Kidney (tissue), 14 donors: ENCODE results near the gene XPA. TPM values are rescaled to one million over a fixed set of nuclear protein-coding genes. Genes with fewer than 3 reads are reported as not detected.

Experiments
- DNase-seq, 5 donors: peaks; one replicate each; pipeline ENCODE4 v3.0.0-alpha.2; 2013 to 2020
- FAIRE-seq: peaks from 2 replicates; lab custom pipeline; 2012; peaks lifted over from hg19 to GRCh38; lab: Jason Lieb, UNC
- H3K27ac ChIP-seq, 2 donors: one replicate each; pipeline ENCODE4 v1.7.0; 2013; ENCODE audit warnings: low read depth in 2 of 2, low read length in 2 of 2, inconsistent platforms in 1 of 2
- H3K27me3 ChIP-seq: one replicate; pipeline ENCODE4 v1.7.1; 2013; ENCODE audit warnings: low read length, inconsistent platforms; ENCODE audit not compliant: control insufficient read depth, insufficient read depth
- H3K36me3 ChIP-seq, 3 donors: one replicate each; pipeline versions ENCODE4 v1.7.0 to v1.7.1; 2013; ENCODE audit warnings: low read length in 3 of 3, control low read depth in 1 of 3, inconsistent platforms in 1 of 3; ENCODE audit not compliant: insufficient read depth in 3 of 3, control insufficient read depth in 2 of 3
- H3K4me1 ChIP-seq, 3 donors: one replicate each; pipeline versions ENCODE4 v1.7.0 to v1.7.1; 2013; ENCODE audit warnings: low read length in 3 of 3, inconsistent platforms in 1 of 3, low read depth in 1 of 3; ENCODE audit not compliant: control insufficient read depth in 2 of 3, insufficient read depth in 2 of 3
- H3K4me3 ChIP-seq, 3 donors: one replicate each; pipeline versions ENCODE4 v1.7.0 to v1.8.1; 2013; ENCODE audit warnings: low read length in 3 of 3, control low read depth in 1 of 3, inconsistent platforms in 1 of 3
- H3K9ac ChIP-seq, 3 donors: one replicate each; pipeline versions ENCODE4 v1.7.0 to v1.7.1; 2013; ENCODE audit warnings: low read length in 3 of 3, control low read depth in 1 of 3, inconsistent platforms in 1 of 3
- H3K9me3 ChIP-seq, 3 donors: one replicate each; pipeline versions ENCODE4 v1.7.0 to v1.7.1; 2013; ENCODE audit warnings: low read length in 3 of 3, control low read depth in 1 of 3, inconsistent platforms in 1 of 3; ENCODE audit not compliant: control insufficient read depth in 2 of 3, insufficient read depth in 1 of 3
- intact Hi-C: fragments of 100-400 bp; cut with DNase I; formaldehyde crosslinking; loops from one replicate; pipeline ENCODE4 v1.11.1; 2022
- polyA plus RNA-seq: library from polyadenylated mRNA; stranded (reverse); fragments of 350-450 nt; fragmentation: Illumina TruSeq; extraction: RNeasy Lipid Tissue Mini Kit (QIAGEN cat#74804); gene quantifications from one replicate; pipeline ENCODE4 v1.2.3, GENCODE V29; 2014; ENCODE audit warnings: low read depth, low replicate concordance; ENCODE audit not compliant: insufficient read depth
- total RNA-seq: library from RNA; stranded (reverse); fragmentation: NEBNext Ultra II Directional; extraction: Animal tissue kit (Norgen Biotek cat#: 25700); gene quantifications from one replicate; pipeline ENCODE4 v1.2.1, GENCODE V29; 2021
- TF ChIP-seq, protein P1 (sequence below): IDR thresholded peaks from 3 replicates; pipeline ENCODE4 v1.5.1; 2012; ENCODE audit warnings: mild to moderate bottlenecking, moderate library complexity, borderline replicate concordance; ENCODE audit not compliant: insufficient read depth; ENCODE audit errors: extremely low read depth
- donor health status: control.
- donor health status: control.
- donor health status: control.
- donor health status: control.
- donor health status: control.
- donor health status: DM: yes; HTN: yes; CAD: no.
- donor health status: Normal renal cell carcinoma (clear cell type).

Gene XPA
- total and polyA plus RNA-seq, 2 donors from 2014 or later, result 17.7 to 26.3 TPM

DNA sequence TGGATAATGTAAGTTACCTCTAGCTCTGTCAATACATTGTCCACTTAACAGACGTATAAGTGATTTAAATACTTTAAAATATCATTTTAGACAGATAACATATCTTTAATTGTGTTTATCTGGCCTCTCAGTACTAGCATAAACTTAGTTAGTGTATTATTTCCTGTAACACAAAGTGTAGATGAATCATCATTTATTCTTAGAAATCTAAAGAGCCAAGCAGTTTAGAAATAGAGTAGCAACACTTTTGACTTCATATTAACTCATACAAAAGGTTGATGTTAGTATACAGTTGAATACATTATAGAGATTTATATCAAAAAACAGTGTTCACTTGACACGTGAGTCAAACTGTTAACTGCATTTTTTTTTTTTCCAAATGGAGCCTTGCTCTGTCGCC is 45.5 kb downstream of the XPA start:
- FAIRE-seq (no peak), DNase-seq (no peak)
- intact Hi-C loops, result no loop called here
- Histone ChIP-seq H3K9me3 (no peaks in the 10 kb centered on the region), H3K9ac (no peak overlapping the region), H3K4me1 (no peaks in the 10 kb centered on the region), H3K36me3 (peaks cover 4 to 44% (median 25%) of the 10 kb centered on the region in 3 donors), H3K4me3 (no peak overlapping the region), H3K27me3 (no peaks in the 10 kb centered on the region), H3K27ac (no peak overlapping the region)
- TF ChIP-seq, protein P1, sequence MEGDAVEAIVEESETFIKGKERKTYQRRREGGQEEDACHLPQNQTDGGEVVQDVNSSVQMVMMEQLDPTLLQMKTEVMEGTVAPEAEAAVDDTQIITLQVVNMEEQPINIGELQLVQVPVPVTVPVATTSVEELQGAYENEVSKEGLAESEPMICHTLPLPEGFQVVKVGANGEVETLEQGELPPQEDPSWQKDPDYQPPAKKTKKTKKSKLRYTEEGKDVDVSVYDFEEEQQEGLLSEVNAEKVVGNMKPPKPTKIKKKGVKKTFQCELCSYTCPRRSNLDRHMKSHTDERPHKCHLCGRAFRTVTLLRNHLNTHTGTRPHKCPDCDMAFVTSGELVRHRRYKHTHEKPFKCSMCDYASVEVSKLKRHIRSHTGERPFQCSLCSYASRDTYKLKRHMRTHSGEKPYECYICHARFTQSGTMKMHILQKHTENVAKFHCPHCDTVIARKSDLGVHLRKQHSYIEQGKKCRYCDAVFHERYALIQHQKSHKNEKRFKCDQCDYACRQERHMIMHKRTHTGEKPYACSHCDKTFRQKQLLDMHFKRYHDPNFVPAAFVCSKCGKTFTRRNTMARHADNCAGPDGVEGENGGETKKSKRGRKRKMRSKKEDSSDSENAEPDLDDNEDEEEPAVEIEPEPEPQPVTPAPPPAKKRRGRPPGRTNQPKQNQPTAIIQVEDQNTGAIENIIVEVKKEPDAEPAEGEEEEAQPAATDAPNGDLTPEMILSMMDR, result no peak

DNA sequence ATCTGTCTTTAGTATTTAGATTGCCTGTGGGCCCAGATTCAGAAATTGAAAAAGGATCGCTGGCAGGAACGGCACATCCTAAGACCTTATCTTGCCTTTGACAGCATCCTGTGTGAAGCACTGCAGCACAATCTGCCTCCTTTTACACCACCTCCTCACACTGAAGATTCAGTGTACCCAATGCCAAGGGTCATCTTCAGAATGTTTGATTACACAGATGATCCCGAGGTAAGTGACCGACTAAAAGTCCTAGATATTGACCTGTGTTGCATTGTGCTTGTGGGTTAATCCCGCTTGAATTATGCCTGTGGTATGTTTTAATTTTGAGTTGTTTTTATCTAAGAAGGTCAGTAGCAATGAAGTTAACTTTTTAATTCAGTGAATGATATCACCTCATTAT is 49.1 kb downstream of the XPA start:
- intact Hi-C loops, result no loop called here
- FAIRE-seq (no peak), DNase-seq (no peak)
- Histone ChIP-seq H3K4me3 (no peak overlapping the region), H3K4me1 (no peaks in the 10 kb centered on the region), H3K36me3 (peaks cover 2 to 40% (median 34%) of the 10 kb centered on the region in 3 donors), H3K27me3 (no peaks in the 10 kb centered on the region), H3K9ac (no peak overlapping the region), H3K27ac (no peak overlapping the region), H3K9me3 (no peaks in the 10 kb centered on the region)
- TF ChIP-seq, protein P1, result no peak

DNA sequence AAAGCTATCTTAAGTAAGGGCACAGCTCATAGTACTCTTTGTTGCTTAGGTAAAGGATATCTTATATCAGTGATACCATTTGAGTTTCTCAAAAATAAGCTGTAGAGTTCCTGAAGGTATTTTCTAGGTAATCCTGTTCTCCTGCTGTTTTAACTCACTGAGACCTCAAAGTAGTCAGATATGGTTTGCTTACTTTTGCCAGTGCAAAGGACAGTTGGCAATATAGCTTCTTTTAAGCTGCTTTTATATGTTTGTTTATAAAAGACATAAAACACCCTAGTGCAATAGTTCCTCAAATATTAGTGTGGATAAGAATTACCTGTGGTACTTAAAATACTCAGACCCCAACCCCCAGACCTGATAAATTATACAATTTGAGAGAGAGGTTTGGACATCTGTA is 51.4 kb downstream of the XPA start:
- TF ChIP-seq, protein P1, result no peak
- intact Hi-C loops, result no loop called here
- H3K27ac ChIP-seq, result no peak overlapping the region
- no peaks in the 10 kb centered on the region for H3K4me1 ChIP-seq
- H3K36me3 ChIP-seq, result peaks cover 2 to 44% (median 42%) of the 10 kb centered on the region in 3 donors
- H3K27me3 ChIP-seq, result no peaks in the 10 kb centered on the region
- no peak for FAIRE-seq
- no peak overlapping the region for H3K4me3 ChIP-seq
- DNase-seq, result no peak
- no peak overlapping the region for H3K9ac ChIP-seq
- H3K9me3 ChIP-seq, result no peaks in the 10 kb centered on the region

DNA sequence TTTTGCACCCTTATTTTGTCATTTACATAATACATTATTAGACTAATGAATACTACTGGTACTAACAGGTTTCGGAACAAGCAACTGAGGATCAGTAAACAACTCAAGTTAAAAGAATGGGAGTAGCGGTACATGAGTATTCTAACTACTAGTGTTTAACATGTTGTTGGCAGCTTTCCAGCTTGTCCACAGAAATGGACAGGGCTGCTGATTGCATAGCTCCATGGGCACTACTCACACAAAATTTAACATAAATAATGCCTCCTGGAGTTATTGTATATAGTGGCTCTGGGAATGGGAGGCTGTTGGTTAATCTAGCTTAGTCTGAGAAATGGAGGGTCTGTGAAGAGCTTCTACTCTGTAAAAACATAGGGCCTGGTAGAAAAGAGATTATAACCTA is 56.8 kb downstream of the XPA start:
- H3K27ac ChIP-seq, result no peak overlapping the region
- TF ChIP-seq, protein P1, result no peak
- H3K9ac ChIP-seq, result no peak overlapping the region
- H3K4me1 ChIP-seq, result peaks cover 0 to 9% (median 4%) of the 10 kb centered on the region in 3 donors
- FAIRE-seq, result no peak
- no peaks in the 10 kb centered on the region for H3K27me3 ChIP-seq
- H3K36me3 ChIP-seq, result peaks cover 2 to 23% (median 20%) of the 10 kb centered on the region in 3 donors
- intact Hi-C loops, result no loop called here
- no peak overlapping the region for H3K4me3 ChIP-seq
- no peak for DNase-seq
- no peaks in the 10 kb centered on the region for H3K9me3 ChIP-seq
